OCI-LY1 (cell line): Measurements from ENCODE around the gene ZFHX3.

ENCODE experiments used
- H2AFZ ChIP-seq: fragments of 200-600 bp; sonication (generic), shearing (Covaris generic); 2 replicates; pipeline ENCODE4 v1.6.0; 2014; ENCODE audit warnings: antibody characterized with exemption, mild to moderate bottlenecking, low read length
- H3F3A ChIP-seq: fragments of 200-600 bp; sonication (generic), shearing (Covaris generic); 2 replicates; pipeline ENCODE4 v1.6.0; 2014; ENCODE audit warnings: mild to moderate bottlenecking, antibody characterized with exemption, low read length, moderate library complexity; ENCODE audit not compliant: insufficient read depth
- H3K27ac ChIP-seq: fragments of 200-600 bp; sonication (generic); 2 replicates; pipeline ENCODE4 v1.5.1; 2014; ENCODE audit warnings: low read length, mixed run types, mild to moderate bottlenecking, low read depth; ENCODE audit not compliant: poor library complexity, severe bottlenecking
- H3K27me3 ChIP-seq: fragments of 200-600 bp; sonication (generic); 2 replicates; pipeline ENCODE4 v1.6.0; 2014; ENCODE audit warnings: antibody characterized with exemption, mild to moderate bottlenecking, low read length, moderate library complexity; ENCODE audit not compliant: insufficient read depth
- H3K36me3 ChIP-seq: fragments of 200-600 bp; sonication (generic); 2 replicates; pipeline ENCODE4 v1.6.1; 2014; ENCODE audit warnings: mild to moderate bottlenecking, antibody characterized with exemption, low read length, moderate library complexity, mixed read lengths; ENCODE audit not compliant: insufficient read depth
- H3K4me1 ChIP-seq: fragments of 200-600 bp; sonication (generic); 2 replicates; pipeline ENCODE4 v1.5.1; 2014; ENCODE audit warnings: mild to moderate bottlenecking, low read length, moderate library complexity; ENCODE audit not compliant: insufficient read depth, severe bottlenecking
- H3K4me2 ChIP-seq: fragments of 200-600 bp; sonication (generic), shearing (Covaris generic); 2 replicates; pipeline ENCODE4 v1.6.1; 2014; ENCODE audit warnings: low read length
- H3K4me3 ChIP-seq: fragments of 200-600 bp; sonication (generic); 2 replicates; pipeline ENCODE4 v1.5.1; 2014; ENCODE audit warnings: low read length, low read depth, mild to moderate bottlenecking, mixed read lengths; ENCODE audit not compliant: poor library complexity, severe bottlenecking
- H3K79me2 ChIP-seq: fragments of 200-600 bp; shearing (Covaris generic); 2 replicates; pipeline ENCODE4 v1.6.1; 2016; ENCODE audit warnings: mixed run types, low read length, mixed read lengths; ENCODE audit not compliant: insufficient read depth
- H3K9ac ChIP-seq: fragments of 200-600 bp; sonication (generic), shearing (Covaris generic); 2 replicates; pipeline ENCODE4 v1.6.1; 2014; ENCODE audit warnings: mild to moderate bottlenecking, low read length, mixed read lengths
- H3K9me2 ChIP-seq: fragments of 200-600 bp; sonication (generic), shearing (Covaris generic); 2 replicates; pipeline ENCODE4 v1.6.1; 2014; ENCODE audit warnings: low read depth, mild to moderate bottlenecking, low read length, mixed read lengths
- H3K9me3 ChIP-seq: fragments of 200-600 bp; shearing (Covaris generic); 2 replicates; pipeline ENCODE4 v1.6.1; 2014; ENCODE audit warnings: low read length, mixed read lengths
- H4K20me1 ChIP-seq: fragments of 200-600 bp; sonication (generic), shearing (Covaris generic); 2 replicates; pipeline ENCODE4 v1.6.0; 2016; ENCODE audit warnings: mild to moderate bottlenecking, low read length; ENCODE audit not compliant: insufficient read depth
- CTCF ChIP-seq: fragments of 200-600 bp; sonication (generic), shearing (Covaris generic); IDR thresholded peaks from 2 replicates; pipeline ENCODE4 v1.5.1; 2017; ENCODE audit warnings: mild to moderate bottlenecking, antibody characterized with exemption, low read length, moderate library complexity, mixed read lengths
- EZH2 ChIP-seq: fragments of 200-600 bp; sonication (generic), shearing (Covaris generic); IDR thresholded peaks from 2 replicates; pipeline ENCODE4 v1.8.0; 2017; ENCODE audit warnings: borderline replicate concordance, mixed run types, mild to moderate bottlenecking, antibody characterized with exemption, low read length, moderate library complexity, mixed read lengths

The ZFHX3 gene

GRCh38 chr16:72787514-72788268 is 260.2 kb downstream of the ZFHX3 start:
- H3K9me3 ChIP-seq: no peaks in the 10 kb centered on the region
- H2AFZ ChIP-seq: no peak overlapping the region
- no peaks in the 10 kb centered on the region for H3K27me3 ChIP-seq
- no peaks in the 10 kb centered on the region for H3K79me2 ChIP-seq
- H3K4me1 ChIP-seq: peaks cover 12% of the 10 kb centered on the region
- H3F3A ChIP-seq: no peaks in the 10 kb centered on the region
- no peaks in the 10 kb centered on the region for H4K20me1 ChIP-seq
- H3K36me3 ChIP-seq: no peaks in the 10 kb centered on the region; the same call in 1 of the 2 replicates
- no peak overlapping the region for H3K27ac ChIP-seq
- H3K4me2 ChIP-seq: peak overlapping the region; percentile 82
- H3K4me3 ChIP-seq: peak overlapping the region; percentile 60
- peak overlapping the region; percentile 60 for H3K9ac ChIP-seq
- H3K9me2 ChIP-seq: no peaks in the 10 kb centered on the region
- TF ChIP-seq EZH2 (no peak), CTCF (no peak)

- H3K9ac ChIP-seq: peak overlapping the region; percentile 60
- no peaks in the 10 kb centered on the region for H3K9me2 ChIP-seq
- no peak overlapping the region for H3K27ac ChIP-seq
- no peaks in the 10 kb centered on the region for H3K9me3 ChIP-seq
- H2AFZ ChIP-seq: no peak overlapping the region
- H3K4me3 ChIP-seq: peak overlapping the region; percentile 60
- H3F3A ChIP-seq: no peaks in the 10 kb centered on the region
- no peaks in the 10 kb centered on the region for H4K20me1 ChIP-seq
- H3K27me3 ChIP-seq: no peaks in the 10 kb centered on the region
- no peaks in the 10 kb centered on the region for H3K79me2 ChIP-seq
- TF ChIP-seq EZH2 (no peak), CTCF (no peak)
- peak overlapping the region; percentile 82 for H3K4me2 ChIP-seq
- no peaks in the 10 kb centered on the region; the same call in 1 of the 2 replicates for H3K36me3 ChIP-seq
- peaks cover 12% of the 10 kb centered on the region for H3K4me1 ChIP-seq
Observed at GRCh38 chr16:72787130-72787513, 260.8 kb downstream of the ZFHX3 start.

- Histone ChIP-seq H3K4me3 (no peak overlapping the region), H3K9me2 (no peaks in the 10 kb centered on the region), H3K4me1 (peaks cover 12% of the 10 kb centered on the region), H3K27me3 (no peaks in the 10 kb centered on the region), H2AFZ (no peak overlapping the region), H3K79me2 (no peaks in the 10 kb centered on the region), H3K4me2 (no peak overlapping the region), H4K20me1 (no peaks in the 10 kb centered on the region), H3K9ac (no peak overlapping the region), H3K36me3 (no peaks in the 10 kb centered on the region; the same call in 1 of the 2 replicates), H3F3A (no peaks in the 10 kb centered on the region), H3K27ac (no peak overlapping the region), H3K9me3 (no peaks in the 10 kb centered on the region)
- TF ChIP-seq CTCF: no peak
- no peak for TF ChIP-seq EZH2
Observed at GRCh38 chr16:72786606-72787005, 261.3 kb downstream of the ZFHX3 start.
